Activated CD4-positive, alpha-beta T cell treated with anti-CD3 and anti-CD28 coated beads, Interleukin-2, amount 10 ng/mL, durations not matched to agents 7 days and 5 days (primary cell): ENCODE data around the gene MIA3. TPM values are rescaled to one million over a fixed set of nuclear protein-coding genes. Genes with fewer than 3 reads are reported as not detected.

Experiments
- CTCF ChIA-PET: fragments of 350-600 bp; sonication (Branson Sonifier 250); formaldehyde crosslinking; loops from one replicate; lab custom pipeline; 2021; ENCODE audit warnings: antibody characterized with exemption; lab: Charles Lee
- POLR2A ChIA-PET: fragments of 350-600 bp; sonication (Branson Sonifier 250); formaldehyde crosslinking; loops from one replicate; lab custom pipeline; 2021; ENCODE audit warnings: antibody characterized with exemption; lab: Charles Lee
- DNase-seq: peaks from one replicate; pipeline ENCODE4 v3.0.0-alpha.2; 2020
- H3K27ac Mint-ChIP-seq: one replicate; pipeline ENCODE4 v1.8.0; 2021; ENCODE audit warnings: mild to moderate bottlenecking, moderate library complexity, mixed read lengths
- H3K27me3 Mint-ChIP-seq: one replicate; pipeline ENCODE4 v1.8.0; 2021; ENCODE audit warnings: mixed read lengths
- H3K36me3 Mint-ChIP-seq: one replicate; pipeline ENCODE4 v1.8.0; 2021; ENCODE audit warnings: low read depth, mixed read lengths
- H3K4me1 Mint-ChIP-seq: one replicate; pipeline ENCODE4 v1.8.0; 2021; ENCODE audit warnings: mixed read lengths
- H3K4me3 Mint-ChIP-seq: one replicate; pipeline ENCODE4 v1.8.0; 2021; ENCODE audit warnings: mild to moderate bottlenecking, moderate library complexity, mixed read lengths
- H3K9me3 Mint-ChIP-seq: one replicate; pipeline ENCODE4 v1.8.0; 2021; ENCODE audit warnings: mixed read lengths
- total RNA-seq, 2 experiments: library from RNA; stranded (reverse); gene quantifications; one replicate each; pipeline ENCODE4 v1.2.3, GENCODE V29; 2021

The MIA3 gene
- total RNA-seq, 2 experiments from 2014 or later = 51.1 to 67.9 TPM

- Mint-ChIP-seq H3K9me3 (no peaks in the 10 kb centered on the region), H3K4me3 (no peak overlapping the region), H3K27ac (no peak overlapping the region), H3K4me1 (peaks cover 34% of the 10 kb centered on the region), H3K27me3 (no peaks in the 10 kb centered on the region), H3K36me3 (peaks cover 67% of the 10 kb centered on the region)
- ChIA-PET CTCF (no interaction called here), POLR2A (no interaction called here)
- DNase-seq = no peak
Observed at GRCh38 chr1:222716393-222716792, 98.5 kb downstream of the MIA3 start.

Other genes with a start within 250 kb of the MIA3 start
- under 1 TPM; 0.10 to 0.33 TPM for gene HHIPL2, start 70.0 kb upstream of the MIA3 start, total RNA-seq
- 10 to 100 TPM in 1 of 2 experiments, 1 to 10 TPM in 1; 10.0 to 10.6 TPM for gene TAF1A, start 28.2 kb upstream of the MIA3 start, total RNA-seq
- 10 to 100 TPM; 69.7 to 81.1 TPM for gene AIDA, start 94.4 kb downstream of the MIA3 start, total RNA-seq
- gene BROX, start 94.5 kb downstream of the MIA3 start, total RNA-seq = 10 to 100 TPM; 55.5 to 64.1 TPM
- gene FAM177B, start 119.1 kb downstream of the MIA3 start, total RNA-seq = under 1 TPM in 1 of 2 experiments, not detected in 1; 0.60 TPM
- gene DISP1, start 196.9 kb downstream of the MIA3 start, total RNA-seq = 1 to 10 TPM; 2.3 to 2.9 TPM